H9 (cell line): ENCODE measurements around the gene ETF1. TPM values are rescaled to one million over a fixed set of nuclear protein-coding genes. Genes with fewer than 3 reads are reported as not detected.

Experiments used
- DNase-seq: peaks from one replicate; pipeline ENCODE4 v3.0.0-alpha.2; 2017
- H2AFZ ChIP-seq: one replicate; pipeline ENCODE4 v1.6.1; 2013; ENCODE audit warnings: mild to moderate bottlenecking, low read length, control low read depth, moderate library complexity
- H2AK5ac ChIP-seq: 2 replicates; pipeline ENCODE4 v1.6.1; 2013; ENCODE audit warnings: low read length, control low read depth, mixed read lengths; ENCODE audit not compliant: insufficient read length
- H2BK120ac ChIP-seq: one replicate; pipeline ENCODE4 v1.6.1; 2013; ENCODE audit warnings: low read depth, mild to moderate bottlenecking, low read length, control low read depth, inconsistent platforms; ENCODE audit not compliant: poor library complexity, severe bottlenecking
- H2BK12ac ChIP-seq: 2 replicates; pipeline ENCODE4 v1.6.1; 2013; ENCODE audit warnings: low read length, control low read depth, mixed read lengths, low read depth; ENCODE audit not compliant: insufficient read length
- H2BK15ac ChIP-seq: 2 replicates; pipeline ENCODE4 v1.6.1; 2013; ENCODE audit warnings: low read depth, low read length, control low read depth
- H2BK20ac ChIP-seq: one replicate; pipeline ENCODE4 v1.6.1; 2013; ENCODE audit warnings: low read depth, mild to moderate bottlenecking, low read length, control low read depth, inconsistent platforms; ENCODE audit not compliant: poor library complexity, severe bottlenecking
- H2BK5ac ChIP-seq: 2 replicates; pipeline ENCODE4 v1.6.1; 2013; ENCODE audit warnings: low read length, control low read depth, mixed read lengths; ENCODE audit not compliant: insufficient read length
- H3K14ac ChIP-seq: 2 replicates; pipeline ENCODE4 v1.6.1; 2013; ENCODE audit warnings: low read length, control low read depth; ENCODE audit not compliant: insufficient read depth
- H3K18ac ChIP-seq: 2 replicates; pipeline ENCODE4 v1.6.1; 2013; ENCODE audit warnings: low read depth, mild to moderate bottlenecking, mixed read lengths, low read length, control low read depth; ENCODE audit not compliant: insufficient read length
- H3K23ac ChIP-seq: 2 replicates; pipeline ENCODE4 v1.6.1; 2013; ENCODE audit warnings: low read length, control low read depth, mixed read lengths, low read depth; ENCODE audit not compliant: insufficient read length
- H3K23me2 ChIP-seq: 2 replicates; pipeline ENCODE4 v1.6.1; 2013; ENCODE audit warnings: low read depth, mild to moderate bottlenecking, mixed read lengths, low read length, control low read depth; ENCODE audit not compliant: insufficient read length, poor library complexity, severe bottlenecking
- H3K27ac ChIP-seq: 2 replicates; pipeline ENCODE4 v1.5.1; 2013; ENCODE audit warnings: low read length, control low read depth, mixed read lengths, low read depth; ENCODE audit not compliant: insufficient read length
- H3K27me3 ChIP-seq: 2 replicates; pipeline ENCODE4 v1.6.1; 2013; ENCODE audit warnings: low read length, control low read depth, inconsistent platforms; ENCODE audit not compliant: insufficient read depth
- H3K4ac ChIP-seq: 2 replicates; pipeline ENCODE4 v1.6.1; 2013; ENCODE audit warnings: low read depth, mild to moderate bottlenecking, control low read depth, inconsistent platforms, low read length, moderate library complexity
- H3K4me1 ChIP-seq: 2 replicates; pipeline ENCODE4 v1.6.1; 2013; ENCODE audit warnings: low read length, control low read depth, inconsistent platforms; ENCODE audit not compliant: insufficient read depth
- H3K4me2 ChIP-seq: 2 replicates; pipeline ENCODE4 v1.6.1; 2013; ENCODE audit warnings: low read length, control low read depth, mixed read lengths; ENCODE audit not compliant: insufficient read length, insufficient read depth
- H3K56ac ChIP-seq: 2 replicates; pipeline ENCODE4 v1.6.1; 2013; ENCODE audit warnings: low read depth, mild to moderate bottlenecking, mixed read lengths, low read length, control low read depth; ENCODE audit not compliant: insufficient read length
- H3K79me1 ChIP-seq: 2 replicates; pipeline ENCODE4 v1.6.1; 2013; ENCODE audit warnings: low read depth, mild to moderate bottlenecking, moderate library complexity, low read length, control low read depth, inconsistent platforms; ENCODE audit not compliant: insufficient read depth, poor library complexity, severe bottlenecking
- H3K79me2 ChIP-seq: 2 replicates; pipeline ENCODE4 v1.6.1; 2013; ENCODE audit warnings: low read length, control low read depth, inconsistent platforms; ENCODE audit not compliant: insufficient read depth
- H3K9ac ChIP-seq: 2 replicates; pipeline ENCODE4 v1.6.1; 2013; ENCODE audit warnings: low read length, control low read depth, mixed read lengths; ENCODE audit not compliant: insufficient read length; ENCODE audit errors: extremely low read depth
- H3K9me3 ChIP-seq: one replicate; pipeline ENCODE4 v1.6.1; 2013; ENCODE audit warnings: low read depth, low read length, inconsistent platforms; ENCODE audit not compliant: control insufficient read depth
- H3T11ph ChIP-seq: one replicate; pipeline ENCODE4 v1.6.1; 2013; ENCODE audit warnings: mild to moderate bottlenecking, low read length, control low read depth, inconsistent platforms
- H4K20me1 ChIP-seq: one replicate; pipeline ENCODE4 v1.6.1; 2013; ENCODE audit not compliant: control insufficient read depth, insufficient read length, insufficient read depth
- H4K5ac ChIP-seq: 2 replicates; pipeline ENCODE4 v1.6.1; 2013; ENCODE audit warnings: low read depth, mild to moderate bottlenecking, mixed read lengths, low read length, control low read depth; ENCODE audit not compliant: insufficient read length
- H4K8ac ChIP-seq: replicated peaks from 2 replicates; pipeline ENCODE4 v1.6.1; 2013; ENCODE audit warnings: low read length, control low read depth, mixed read lengths, low read depth; ENCODE audit not compliant: insufficient read length
- H4K91ac ChIP-seq: 2 replicates; pipeline ENCODE4 v1.6.1; 2013; ENCODE audit warnings: low read depth, mild to moderate bottlenecking, moderate library complexity, mixed read lengths, low read length, control low read depth; ENCODE audit not compliant: insufficient read length
- H3K27ac Mint-ChIP-seq, 3 experiments: 2 replicates in 2 of 3; 3 replicates in 1 of 3; pipeline ENCODE4 v1.8.0; 2020 to 2021; ENCODE audit warnings: mixed read lengths in 3 of 3, mild to moderate bottlenecking in 1 of 3, moderate library complexity in 1 of 3
- H3K27me3 Mint-ChIP-seq: 2 replicates; pipeline ENCODE4 v1.8.0; 2021; ENCODE audit warnings: low read depth, mild to moderate bottlenecking, moderate library complexity, mixed read lengths
- H3K36me3 Mint-ChIP-seq, 3 experiments: 2 replicates in 2 of 3; 3 replicates in 1 of 3; pipeline ENCODE4 v1.8.0; 2020 to 2021; ENCODE audit warnings: low read depth in 3 of 3, mixed read lengths in 3 of 3; ENCODE audit not compliant: insufficient read depth in 1 of 3
- H3K4me1 Mint-ChIP-seq, 2 experiments: 2 replicates each; pipeline ENCODE4 v1.8.0; 2020; ENCODE audit warnings: mixed read lengths in 2 of 2
- H3K4me3 Mint-ChIP-seq, 2 experiments: 2 replicates in 1 of 2; 3 replicates in 1 of 2; pipeline ENCODE4 v1.8.0; 2020 to 2021; ENCODE audit warnings: mild to moderate bottlenecking in 2 of 2, mixed read lengths in 2 of 2, moderate library complexity in 1 of 2
- H3K9me3 Mint-ChIP-seq, 2 experiments: 2 replicates in 1 of 2; 3 replicates in 1 of 2; pipeline ENCODE4 v1.8.0; 2020; ENCODE audit warnings: mild to moderate bottlenecking in 2 of 2, mixed read lengths in 2 of 2, moderate library complexity in 1 of 2
- WGBS: extraction: QIAGEN DNeasy Blood & Tissue Kit; methylation state at CpG from one replicate; pipeline ENCODE4 v1.1.7; 2013; ENCODE audit warnings: missing lambda C conversion rate, low lambda C conversion rate, mixed read lengths; ENCODE audit not compliant: insufficient read length; ENCODE audit errors: extremely low coverage; 5-methylcytosine and 5-hydroxymethylcytosine counted together
- total RNA-seq: library from RNA; stranded (reverse); gene quantifications from 2 replicates; pipeline ENCODE4 v1.2.1, GENCODE V29; 2021
- TF ChIP-seq, protein P1 (sequence below): fragments of 200-600 bp; sonication (generic); conservative IDR thresholded peaks from 3 replicates; pipeline ENCODE4 v1.8.0; 2021; ENCODE audit warnings: antibody characterized with exemption, mild to moderate bottlenecking

Gene ETF1
- total RNA-seq, 1 experiment from 2014 or later: 175 TPM

DNA sequence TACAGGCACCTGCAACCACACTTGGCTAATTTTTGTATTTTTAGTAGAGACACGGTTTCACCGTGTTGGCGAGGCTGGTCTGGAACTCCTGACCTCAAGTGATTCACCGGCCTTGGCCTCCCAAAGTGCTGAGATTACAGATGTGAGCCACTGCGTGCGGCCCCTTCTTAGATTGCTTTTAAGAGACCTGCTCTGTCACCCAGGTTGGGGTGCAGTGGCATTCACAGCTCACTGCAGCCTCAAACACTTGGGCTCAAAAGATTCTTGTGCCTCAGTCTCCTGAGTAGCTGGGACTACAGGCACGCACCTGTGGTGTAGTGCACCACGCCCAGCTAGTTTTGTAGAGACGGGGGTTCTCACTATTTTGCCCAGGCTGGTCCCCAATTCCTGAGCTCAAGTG is 21.2 kb upstream of the ETF1 start:
- Histone ChIP-seq H3K9ac (no peak overlapping the region), H4K20me1 (no peaks in the 10 kb centered on the region)
- TF ChIP-seq, protein P1, sequence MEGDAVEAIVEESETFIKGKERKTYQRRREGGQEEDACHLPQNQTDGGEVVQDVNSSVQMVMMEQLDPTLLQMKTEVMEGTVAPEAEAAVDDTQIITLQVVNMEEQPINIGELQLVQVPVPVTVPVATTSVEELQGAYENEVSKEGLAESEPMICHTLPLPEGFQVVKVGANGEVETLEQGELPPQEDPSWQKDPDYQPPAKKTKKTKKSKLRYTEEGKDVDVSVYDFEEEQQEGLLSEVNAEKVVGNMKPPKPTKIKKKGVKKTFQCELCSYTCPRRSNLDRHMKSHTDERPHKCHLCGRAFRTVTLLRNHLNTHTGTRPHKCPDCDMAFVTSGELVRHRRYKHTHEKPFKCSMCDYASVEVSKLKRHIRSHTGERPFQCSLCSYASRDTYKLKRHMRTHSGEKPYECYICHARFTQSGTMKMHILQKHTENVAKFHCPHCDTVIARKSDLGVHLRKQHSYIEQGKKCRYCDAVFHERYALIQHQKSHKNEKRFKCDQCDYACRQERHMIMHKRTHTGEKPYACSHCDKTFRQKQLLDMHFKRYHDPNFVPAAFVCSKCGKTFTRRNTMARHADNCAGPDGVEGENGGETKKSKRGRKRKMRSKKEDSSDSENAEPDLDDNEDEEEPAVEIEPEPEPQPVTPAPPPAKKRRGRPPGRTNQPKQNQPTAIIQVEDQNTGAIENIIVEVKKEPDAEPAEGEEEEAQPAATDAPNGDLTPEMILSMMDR: no peak

More for the DNA sequence above, 21.2 kb upstream of the ETF1 start:
- H3K27me3 Mint-ChIP-seq: no peaks in the 10 kb centered on the region
- H4K91ac ChIP-seq: no peak overlapping the region
- H2BK12ac ChIP-seq: no peak overlapping the region
- WGBS: no CpG with 5 or more reads among the region's 9 CpGs
- H3K27ac ChIP-seq: no peak overlapping the region
- H3K4ac ChIP-seq: no peak overlapping the region
- no peak overlapping the region for H2BK20ac ChIP-seq
- no peaks in the 10 kb centered on the region for H3K4me1 ChIP-seq
- no peak overlapping the region for H3K4me2 ChIP-seq
- peaks cover 6% of the 10 kb centered on the region; the same call in 1 of the 2 replicates for H3K79me2 ChIP-seq
- H3K36me3 Mint-ChIP-seq: peaks cover 69 to 92% (median 89%) of the 10 kb centered on the region in 3 experiments
- no peak overlapping the region for H2BK120ac ChIP-seq
- H3K56ac ChIP-seq: no peak overlapping the region
- no peaks in the 10 kb centered on the region for H3K23me2 ChIP-seq
- no peak overlapping the region for H3K18ac ChIP-seq
- peaks cover 5% of the 10 kb centered on the region for H3K79me1 ChIP-seq
- H3K23ac ChIP-seq: no peak overlapping the region
- no peak overlapping the region for H4K8ac ChIP-seq
- no peak overlapping the region for H2AK5ac ChIP-seq
- no peak overlapping the region for H3K27ac Mint-ChIP-seq
- H4K5ac ChIP-seq: no peak overlapping the region
- DNase-seq: no peak
- no peak overlapping the region for H2AFZ ChIP-seq
- H2BK5ac ChIP-seq: no peak overlapping the region
- no peak overlapping the region for H3T11ph ChIP-seq
- no peaks in the 10 kb centered on the region for H3K4me1 Mint-ChIP-seq
- H3K9me3 ChIP-seq: no peaks in the 10 kb centered on the region
- no peak overlapping the region for H3K14ac ChIP-seq
- H3K9me3 Mint-ChIP-seq: no peaks in the 10 kb centered on the region
- H3K4me3 Mint-ChIP-seq: no peak overlapping the region
- no peaks in the 10 kb centered on the region for H3K27me3 ChIP-seq
- no peak overlapping the region for H2BK15ac ChIP-seq
